B cell (primary cell): ENCODE data around the gene HTRA1.

Experiments
- CTCF ChIP-seq: fragments of 200-600 bp; IDR thresholded peaks from one replicate; pipeline ENCODE4 v1.8.0; 2022; ENCODE audit warnings: antibody characterized with exemption, mild to moderate bottlenecking
- EZH2 ChIP-seq: IDR thresholded peaks from 2 replicates; pipeline ENCODE4 v1.6.1; 2012; ENCODE audit warnings: borderline replicate concordance, low read depth, mild to moderate bottlenecking, moderate library complexity, low read length; ENCODE audit not compliant: insufficient read depth, poor library complexity, severe bottlenecking

DNA sequence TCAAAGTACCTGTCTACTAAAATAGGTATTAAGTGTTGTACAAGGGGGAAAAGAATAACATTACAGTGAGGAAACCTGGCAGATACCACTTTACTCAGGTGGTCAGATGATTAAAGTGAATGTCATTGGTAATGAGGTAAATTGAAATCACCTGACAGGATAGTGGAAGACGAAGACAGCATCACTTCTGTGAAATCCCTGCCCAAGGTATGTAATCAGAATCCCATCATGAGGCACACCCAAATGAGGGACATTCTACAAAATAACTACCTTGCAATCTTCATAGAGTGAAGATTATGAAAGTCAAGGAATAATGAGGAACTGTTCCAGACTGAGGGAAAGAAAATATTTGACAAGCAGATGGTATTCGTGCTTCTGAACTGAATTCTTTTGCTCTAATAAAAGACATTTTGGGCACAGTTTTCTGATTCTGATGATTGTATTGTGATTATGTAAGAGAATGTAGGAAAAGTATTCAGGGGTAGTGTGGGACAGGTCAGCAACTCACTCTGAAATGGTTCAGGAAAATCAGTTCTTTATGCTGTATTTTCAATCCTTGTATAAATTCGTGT is 40.2 kb upstream of the HTRA1 start:
- no peak for TF ChIP-seq CTCF
- TF ChIP-seq EZH2 = no peak
